Body of pancreas (tissue), 4 donors: ENCODE results near the gene DNAH8. TPM values are rescaled to one million over a fixed set of nuclear protein-coding genes. Genes with fewer than 3 reads are reported as not detected.

Experiments
- ATAC-seq: fragments of 150-250 bp; one replicate; pipeline ENCODE4 v1.9.1; 2016
- DNase-seq, 4 donors: peaks; one replicate each; pipeline ENCODE4 v3.0.0-alpha.2; 2019
- H3K27ac ChIP-seq, 4 donors: fragments of 200-600 bp; sonication (generic); 1 replicate in 3 of 4; 2 replicates in 1 of 4; pipeline versions ENCODE4 v1.5.1 to v1.6.1; 2016 to 2019; ENCODE audit warnings: mild to moderate bottlenecking in 1 of 4, mixed read lengths in 1 of 4, moderate library complexity in 1 of 4
- H3K27me3 ChIP-seq, 2 donors: fragments of 200-600 bp; sonication (generic); one replicate each; pipeline ENCODE4 v1.6.0; 2016; ENCODE audit warnings: mild to moderate bottlenecking in 1 of 2
- H3K36me3 ChIP-seq, 2 donors: fragments of 200-600 bp; sonication (generic); replicated peaks in 1 of 2; 2 replicates each; pipeline ENCODE4 v1.5.1; 2016; ENCODE audit warnings: low read depth in 2 of 2; ENCODE audit not compliant: insufficient read depth in 1 of 2
- H3K4me1 ChIP-seq: fragments of 200-600 bp; sonication (generic); one replicate; pipeline ENCODE4 v1.6.0; 2016
- H3K4me3 ChIP-seq, 2 donors: fragments of 200-600 bp; sonication (generic); 1 replicate in 1 of 2; 2 replicates in 1 of 2; pipeline ENCODE4 v1.5.1; 2016 to 2019
- H3K9me3 ChIP-seq, 3 donors: fragments of 200-600 bp; sonication (generic); 1 replicate in 2 of 3; 2 replicates in 1 of 3; pipeline ENCODE4 v1.5.1; 2016
- CTCF ChIP-seq, 7 experiments: fragments of 450-650 bp in 4 of 7; fragments of 200-600 bp in 3 of 7; sonication (generic) in 3 of 7; IDR thresholded peaks; one replicate each; pipeline ENCODE4 v1.5.1; 2016 to 2019; ENCODE audit warnings: antibody characterized with exemption in 7 of 7
- POLR2A ChIP-seq, 3 donors: fragments of 450-650 bp; IDR thresholded peaks; one replicate each; pipeline ENCODE4 v1.6.1; 2016; ENCODE audit warnings: antibody characterized with exemption in 3 of 3, mild to moderate bottlenecking in 2 of 3
- WGBS, 2 donors: methylation state at CpG; one replicate each; pipeline ENCODE4 v1.1.5; 2017; 5-methylcytosine and 5-hydroxymethylcytosine counted together
- intact Hi-C: fragments of 100-400 bp; cut with DNase I; formaldehyde crosslinking; loops from one replicate; pipeline ENCODE4 v1.15.1; 2023
- total RNA-seq, 2 donors: library from RNA; depleted of rRNA; stranded (reverse); fragments of >200 nt; gene quantifications; one replicate each; pipeline ENCODE4 v1.1.0, GENCODE V29; 2016

The DNAH8 gene
- total RNA-seq, 2 donors from 2014 or later, result not detected

- intact Hi-C loops, result no loop called here
- Histone ChIP-seq H3K4me1 (no peaks in the 10 kb centered on the region), H3K36me3 (no peaks in the 10 kb centered on the region), H3K27ac (no peak overlapping the region), H3K9me3 (no peaks in the 10 kb centered on the region), H3K27me3 (no peaks in the 10 kb centered on the region), H3K4me3 (no peak overlapping the region)
- ATAC-seq (no peak), DNase-seq (no peak)
- no peak for TF ChIP-seq CTCF (IDR thresholded peaks at IDR 0.05)
- TF ChIP-seq POLR2A (IDR thresholded peaks at IDR 0.05), result no peak
- WGBS, 2 donors, result 80 to 91% methylated on average over 2 of the region's 2 CpGs
Observed at GRCh38 chr6:39041072-39041471, 326.0 kb downstream of the DNAH8 start.

- TF ChIP-seq POLR2A (IDR thresholded peaks at IDR 0.05) (no peak), CTCF (IDR thresholded peaks at IDR 0.05) (no peak)
Observed at GRCh38 chr6:39043776-39044175, 328.7 kb downstream of the DNAH8 start.

GRCh38 chr6:39044181-39044580 lies 329.1 kb downstream of the DNAH8 start:
- H3K27ac ChIP-seq, result no peak overlapping the region
- H3K4me3 ChIP-seq, result no peak overlapping the region
- ATAC-seq, result no peak
- peaks cover 16% of the 10 kb centered on the region for H3K4me1 ChIP-seq
- 90 to 93% methylated on average over 4 of the region's 4 CpGs for WGBS, 2 donors
- no peaks in the 10 kb centered on the region for H3K36me3 ChIP-seq
- no peaks in the 10 kb centered on the region for H3K27me3 ChIP-seq
- TF ChIP-seq CTCF (IDR thresholded peaks at IDR 0.05) (no peak), POLR2A (IDR thresholded peaks at IDR 0.05) (no peak)
- intact Hi-C loops, result no loop called here
- no peak for DNase-seq
- H3K9me3 ChIP-seq, result no peaks in the 10 kb centered on the region

More at GRCh38 chr6:39043776-39044175, 328.7 kb downstream of the DNAH8 start:
- Histone ChIP-seq H3K36me3 (no peaks in the 10 kb centered on the region), H3K4me1 (peaks cover 12% of the 10 kb centered on the region), H3K9me3 (no peaks in the 10 kb centered on the region), H3K27ac (no peak overlapping the region), H3K27me3 (no peaks in the 10 kb centered on the region), H3K4me3 (no peak overlapping the region)
- DNase-seq, result no peak
- WGBS, 2 donors, result 82 to 97% methylated on average over 3 of the region's 3 CpGs
- ATAC-seq, result no peak
- intact Hi-C loops, result no loop called here

- Histone ChIP-seq H3K4me3 (no peak overlapping the region), H3K4me1 (peaks cover 43% of the 10 kb centered on the region), H3K9me3 (no peaks in the 10 kb centered on the region), H3K36me3 (no peaks in the 10 kb centered on the region), H3K27me3 (no peaks in the 10 kb centered on the region), H3K27ac (peak overlapping the region in 3 of 4 donors; percentile 62 to 80 (median 69))
- WGBS, 2 donors, result 62 to 84% methylated on average over 5 to 6 of the region's 6 CpGs
- DNase-seq (no peak), ATAC-seq (no peak)
- intact Hi-C loops, result no loop called here
- TF ChIP-seq CTCF (IDR thresholded peaks at IDR 0.05) (no peak), POLR2A (IDR thresholded peaks at IDR 0.05) (no peak)
Observed at GRCh38 chr6:39047434-39048327, 332.6 kb downstream of the DNAH8 start.
